HG03571 (cell line): ENCODE data around the gene INTS11.

Experiments
- ATAC-seq: cut with Tn5 transposase; IDR thresholded peaks from one replicate; pipeline ENCODE4 v1.9.1; 2021; ENCODE audit not compliant: unreplicated experiment

Gene INTS11

GRCh38 chr1:1345384-1345783 lies 20.9 kb upstream of the INTS11 start:
- ATAC-seq: no peak

- ATAC-seq: no peak
These were observed 20.3 kb upstream of the INTS11 start for GRCh38 chr1:1344655-1345361.

DNA sequence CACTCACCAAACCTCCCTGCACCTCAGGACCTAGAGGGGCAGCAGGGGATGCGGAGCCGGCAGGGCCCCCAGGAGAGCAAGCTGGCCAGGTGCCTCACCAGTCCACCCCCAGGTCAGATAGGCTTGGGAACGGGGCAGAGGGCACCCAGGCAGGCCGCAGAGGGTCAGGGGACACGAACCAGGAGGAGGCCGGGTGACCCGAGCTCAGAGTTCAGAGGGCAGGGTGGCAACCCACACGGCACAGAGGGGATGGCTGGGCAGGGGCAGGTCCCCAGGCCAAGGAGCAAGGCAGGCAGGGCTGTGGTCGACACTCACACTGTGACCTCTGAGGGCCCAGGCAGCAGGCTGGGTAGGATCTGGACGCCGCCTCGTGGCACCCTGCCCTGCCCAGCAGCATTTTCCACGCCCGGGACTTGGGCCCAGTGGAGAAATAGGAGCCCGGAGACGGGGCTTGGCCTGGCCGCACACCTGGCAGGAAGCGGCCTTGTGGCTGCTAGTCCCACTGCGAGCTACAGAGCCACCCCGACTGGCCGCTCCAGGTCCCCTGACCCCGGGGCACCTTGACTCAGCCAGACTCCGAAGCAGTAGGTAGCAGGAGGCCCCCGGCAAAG lies 19.5 kb upstream of the INTS11 start:
- no peak for ATAC-seq

DNA sequence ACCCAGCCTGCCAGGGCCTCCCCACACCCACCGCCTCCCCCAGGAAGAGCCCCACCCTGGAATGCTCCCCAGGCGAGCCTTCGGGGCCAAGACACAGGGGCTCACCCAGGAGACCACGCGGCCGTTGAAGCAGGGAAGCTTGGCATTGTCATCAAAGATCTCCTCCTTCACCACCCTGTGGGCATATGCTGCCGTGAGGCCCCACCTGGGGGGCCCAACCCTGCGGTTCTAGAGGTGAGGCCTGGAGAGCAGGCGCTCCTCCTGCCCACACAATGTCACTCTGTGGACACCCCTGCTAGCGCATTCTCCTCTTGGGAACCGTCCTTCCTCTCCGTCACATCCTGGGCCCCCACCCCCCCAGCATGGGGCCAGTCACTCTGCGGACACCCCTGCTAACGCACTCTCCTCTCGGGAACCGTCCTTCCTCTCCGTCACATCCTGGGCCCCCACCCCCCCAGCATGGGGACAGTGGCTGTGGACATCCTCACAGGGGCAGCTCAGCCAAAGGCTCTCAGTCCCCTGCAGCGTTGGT lies 18.2 kb upstream of the INTS11 start:
- ATAC-seq: no peak

GRCh38 chr1:1342061-1342562 lies 17.7 kb upstream of the INTS11 start:
- no peak for ATAC-seq

- ATAC-seq: no peak
These were observed 17.1 kb upstream of the INTS11 start for GRCh38 chr1:1341549-1342021.

GRCh38 chr1:1340791-1341548 lies 16.5 kb upstream of the INTS11 start:
- ATAC-seq: no peak

- no peak for ATAC-seq
These were observed 15.7 kb upstream of the INTS11 start for GRCh38 chr1:1340185-1340584.

DNA sequence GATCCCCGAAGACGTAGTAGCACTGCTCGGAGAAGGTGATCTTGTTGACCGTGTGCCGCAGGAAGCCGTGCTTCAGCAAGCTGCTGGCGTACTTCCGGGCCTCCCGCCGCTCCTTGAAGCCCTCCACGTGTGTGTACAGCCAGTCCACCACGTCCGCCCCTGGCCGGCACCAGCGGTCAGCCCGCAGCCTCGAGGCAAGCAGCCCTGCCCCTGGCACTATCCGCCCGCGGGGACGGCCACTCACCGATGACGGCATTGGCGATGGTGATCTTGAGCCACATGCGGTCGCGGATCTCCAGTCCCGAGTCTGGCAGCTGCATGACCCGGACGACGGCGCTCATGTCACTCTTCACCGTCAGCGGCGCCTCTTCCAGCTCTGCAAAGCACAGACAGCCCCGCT lies 13.8 kb upstream of the INTS11 start:
- ATAC-seq: no peak

DNA sequence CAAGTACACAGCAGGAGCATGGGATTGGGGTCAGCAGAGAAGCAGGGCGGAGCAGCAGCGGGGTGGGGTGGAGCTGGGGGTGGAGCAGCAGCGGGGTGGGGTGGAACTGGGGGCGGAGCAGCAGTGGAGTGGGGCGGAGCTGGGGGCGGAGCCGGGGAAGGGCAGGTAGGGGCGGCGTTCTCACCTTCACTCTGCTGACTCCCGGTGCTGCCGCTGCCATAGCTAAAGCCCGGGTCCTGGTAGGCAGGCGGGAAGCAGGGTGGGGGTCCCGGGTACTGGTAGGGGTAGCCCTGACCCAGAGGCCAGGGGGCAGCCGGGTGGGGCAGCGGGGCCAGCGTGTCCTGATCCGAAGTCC lies 13.3 kb upstream of the INTS11 start:
- ATAC-seq: no peak

DNA sequence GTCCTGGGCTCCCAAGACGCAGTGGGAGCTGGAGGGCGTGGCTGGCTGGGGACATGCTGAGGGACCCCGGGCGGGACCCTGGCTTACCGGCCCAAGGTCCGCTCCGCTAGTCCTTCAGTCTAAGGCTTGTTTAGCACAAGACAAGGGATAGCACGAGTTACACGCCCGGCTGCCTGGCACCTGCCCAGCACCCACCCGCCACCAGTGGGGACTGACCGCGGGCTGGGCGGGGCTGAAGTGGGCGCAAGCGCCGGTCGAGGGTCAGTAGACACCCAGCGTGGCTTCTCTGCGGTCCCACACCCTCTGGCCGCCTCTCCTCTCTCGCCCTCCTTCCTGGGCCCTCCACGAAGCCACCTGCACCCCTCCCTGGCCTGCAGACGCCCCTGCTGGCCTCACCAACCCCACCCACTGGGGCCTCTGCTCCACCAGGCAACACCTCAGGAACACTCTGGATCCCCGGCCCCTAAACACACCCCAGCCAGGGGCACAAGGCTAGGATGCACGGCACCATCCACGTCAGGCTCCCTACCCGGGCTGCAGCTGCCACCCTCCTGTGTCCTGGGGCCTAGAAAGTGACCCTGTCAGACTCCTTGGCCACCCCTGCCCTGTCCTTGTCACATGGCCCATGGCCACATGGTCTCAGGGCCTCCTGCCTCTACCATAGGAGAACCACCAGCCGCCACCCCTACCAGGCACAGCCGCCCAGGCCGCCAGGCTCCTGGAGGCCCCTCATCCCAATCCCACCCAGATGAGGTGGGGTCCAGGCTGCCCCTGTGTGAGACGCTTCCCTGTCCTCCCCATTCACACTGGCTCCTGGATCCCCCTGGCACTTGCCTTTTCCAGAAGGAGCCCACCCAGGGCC lies 12.7 kb upstream of the INTS11 start:
- no peak for ATAC-seq

DNA sequence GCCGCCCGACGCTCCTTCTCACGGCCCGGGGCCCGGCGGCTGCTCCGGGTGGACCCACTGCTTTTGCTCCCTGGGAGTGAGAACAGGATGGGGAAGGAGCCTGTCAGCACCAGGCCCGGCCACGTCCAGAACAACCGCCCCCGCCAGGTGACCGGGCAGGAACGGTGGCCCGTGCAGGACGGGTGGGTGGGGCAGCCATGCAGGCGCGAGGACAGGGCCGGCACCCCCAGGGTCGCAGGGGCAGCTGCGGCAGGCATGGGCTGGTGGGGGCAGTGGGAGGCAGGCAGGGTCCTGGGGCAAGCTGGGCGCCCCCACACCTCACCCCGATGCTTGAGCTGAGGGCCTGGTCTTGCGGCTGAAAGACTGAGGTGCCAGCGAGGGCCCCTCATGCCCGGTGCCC lies 12.0 kb upstream of the INTS11 start:
- ATAC-seq: no peak

DNA sequence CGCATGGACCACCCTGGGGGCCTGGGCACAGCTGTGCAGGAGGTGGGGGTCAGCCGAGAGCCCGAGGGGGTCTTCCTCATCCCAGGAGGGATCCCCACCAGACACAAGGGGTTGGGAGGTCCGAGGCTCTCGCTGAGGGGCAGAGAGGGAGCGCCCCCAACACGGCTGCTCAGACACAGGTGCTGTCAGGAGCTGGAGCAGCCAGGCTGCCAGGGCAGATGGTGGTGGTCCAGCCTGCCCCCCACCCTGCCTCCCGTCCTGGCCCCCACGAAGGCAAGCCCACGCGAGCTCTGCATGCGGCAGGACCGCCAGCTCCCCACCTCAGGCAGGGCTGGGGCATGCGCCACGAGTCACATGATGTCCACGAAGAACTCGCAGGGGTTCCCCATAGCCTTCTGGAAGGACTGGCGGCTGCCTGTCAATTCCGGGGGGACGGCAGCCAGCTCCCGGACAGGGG lies 11.4 kb upstream of the INTS11 start:
- no peak for ATAC-seq

DNA sequence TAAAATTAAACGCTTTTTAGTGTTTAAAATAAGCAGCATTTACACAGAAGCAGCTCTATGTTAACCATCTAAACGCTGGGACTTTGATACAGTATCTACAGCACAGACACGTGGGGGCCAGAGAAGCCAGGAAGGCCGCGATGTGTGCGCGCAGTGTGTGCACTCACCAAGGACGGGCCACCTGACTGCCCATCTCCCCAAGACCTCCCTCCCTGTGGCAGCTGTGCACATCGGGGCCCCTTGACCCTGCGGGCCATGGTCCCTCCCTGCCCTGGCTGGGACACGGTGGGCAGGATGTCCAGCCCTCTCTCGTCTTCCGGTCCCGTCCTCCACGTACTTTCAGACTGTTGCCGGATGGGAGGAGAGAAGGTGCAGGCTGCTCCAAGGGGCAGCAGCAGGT lies 10.8 kb upstream of the INTS11 start:
- no peak for ATAC-seq

DNA sequence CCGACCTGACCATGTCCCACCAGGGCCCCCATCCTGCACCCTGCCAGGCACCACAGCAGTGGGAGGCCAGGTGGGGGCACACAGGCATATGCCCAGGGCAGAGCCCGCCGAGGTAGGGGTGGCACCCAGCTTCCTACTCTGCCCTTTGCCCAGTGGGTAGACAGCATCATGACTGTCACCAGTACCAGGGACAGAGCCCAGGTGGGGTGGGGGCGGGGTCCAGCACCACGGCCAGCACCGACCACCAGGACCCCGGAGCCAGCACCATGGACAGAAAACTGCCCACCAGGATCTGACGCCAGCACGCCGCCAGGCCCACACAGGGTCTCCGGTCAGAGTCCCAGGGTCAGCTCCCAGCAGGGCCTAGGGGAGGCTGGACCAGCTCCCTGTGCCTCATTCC lies 10.4 kb upstream of the INTS11 start:
- ATAC-seq: no peak

DNA sequence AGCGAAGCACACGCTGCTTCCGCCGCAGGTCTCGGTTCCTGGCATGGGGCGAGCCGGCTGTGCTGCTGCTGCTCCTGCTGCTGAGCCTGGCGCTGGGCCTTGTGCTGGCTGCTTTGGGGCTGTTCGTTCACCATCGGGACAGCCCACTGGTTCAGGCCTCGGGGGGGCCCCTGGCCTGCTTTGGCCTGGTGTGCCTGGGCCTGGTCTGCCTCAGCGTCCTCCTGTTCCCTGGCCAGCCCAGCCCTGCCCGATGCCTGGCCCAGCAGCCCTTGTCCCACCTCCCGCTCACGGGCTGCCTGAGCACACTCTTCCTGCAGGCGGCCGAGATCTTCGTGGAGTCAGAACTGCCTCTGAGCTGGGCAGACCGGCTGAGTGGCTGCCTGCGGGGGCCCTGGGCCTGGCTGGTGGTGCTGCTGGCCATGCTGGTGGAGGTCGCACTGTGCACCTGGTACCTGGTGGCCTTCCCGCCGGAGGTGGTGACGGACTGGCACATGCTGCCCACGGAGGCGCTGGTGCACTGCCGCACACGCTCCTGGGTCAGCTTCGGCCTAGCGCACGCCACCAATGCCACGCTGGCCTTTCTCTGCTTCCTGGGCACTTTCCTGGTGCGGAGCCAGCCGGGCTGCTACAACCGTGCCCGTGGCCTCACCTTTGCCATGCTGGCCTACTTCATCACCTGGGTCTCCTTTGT lies 9.2 kb upstream of the INTS11 start:
- no peak for ATAC-seq

DNA sequence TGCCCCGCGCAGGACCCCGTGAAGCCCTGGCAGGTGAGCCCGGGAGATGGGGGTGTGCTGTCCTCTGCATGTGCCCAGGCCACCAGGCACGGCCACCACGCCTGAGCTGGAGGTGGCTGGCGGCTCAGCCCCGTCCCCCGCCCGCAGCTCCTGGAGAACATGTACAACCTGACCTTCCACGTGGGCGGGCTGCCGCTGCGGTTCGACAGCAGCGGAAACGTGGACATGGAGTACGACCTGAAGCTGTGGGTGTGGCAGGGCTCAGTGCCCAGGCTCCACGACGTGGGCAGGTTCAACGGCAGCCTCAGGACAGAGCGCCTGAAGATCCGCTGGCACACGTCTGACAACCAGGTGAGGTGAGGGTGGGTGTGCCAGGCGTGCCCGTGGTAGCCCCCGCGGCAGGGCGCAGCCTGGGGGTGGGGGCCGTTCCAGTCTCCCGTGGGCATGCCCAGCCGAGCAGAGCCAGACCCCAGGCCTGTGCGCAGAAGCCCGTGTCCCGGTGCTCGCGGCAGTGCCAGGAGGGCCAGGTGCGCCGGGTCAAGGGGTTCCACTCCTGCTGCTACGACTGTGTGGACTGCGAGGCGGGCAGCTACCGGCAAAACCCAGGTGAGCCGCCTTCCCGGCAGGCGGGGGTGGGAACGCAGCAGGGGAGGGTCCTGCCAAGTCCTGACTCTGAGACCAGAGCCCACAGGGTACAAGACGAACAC lies 8.5 kb upstream of the INTS11 start:
- ATAC-seq: no peak

DNA sequence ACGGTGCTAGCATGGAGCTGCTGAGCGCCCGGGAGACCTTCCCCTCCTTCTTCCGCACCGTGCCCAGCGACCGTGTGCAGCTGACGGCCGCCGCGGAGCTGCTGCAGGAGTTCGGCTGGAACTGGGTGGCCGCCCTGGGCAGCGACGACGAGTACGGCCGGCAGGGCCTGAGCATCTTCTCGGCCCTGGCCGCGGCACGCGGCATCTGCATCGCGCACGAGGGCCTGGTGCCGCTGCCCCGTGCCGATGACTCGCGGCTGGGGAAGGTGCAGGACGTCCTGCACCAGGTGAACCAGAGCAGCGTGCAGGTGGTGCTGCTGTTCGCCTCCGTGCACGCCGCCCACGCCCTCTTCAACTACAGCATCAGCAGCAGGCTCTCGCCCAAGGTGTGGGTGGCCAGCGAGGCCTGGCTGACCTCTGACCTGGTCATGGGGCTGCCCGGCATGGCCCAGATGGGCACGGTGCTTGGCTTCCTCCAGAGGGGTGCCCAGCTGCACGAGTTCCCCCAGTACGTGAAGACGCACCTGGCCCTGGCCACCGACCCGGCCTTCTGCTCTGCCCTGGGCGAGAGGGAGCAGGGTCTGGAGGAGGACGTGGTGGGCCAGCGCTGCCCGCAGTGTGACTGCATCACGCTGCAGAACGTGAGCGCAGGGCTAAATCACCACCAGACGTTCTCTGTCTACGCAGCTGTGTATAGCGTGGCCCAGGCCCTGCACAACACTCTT lies 7.7 kb upstream of the INTS11 start:
- ATAC-seq: no peak
